Endothelial cell of umbilical vein (primary cell): ENCODE results near the gene LCOR. TPM values are rescaled to one million over a fixed set of nuclear protein-coding genes. Genes with fewer than 3 reads are reported as not detected.

ENCODE experiments used
- BruUV-seq: library from RNA; stranded (reverse); fragments of 400-500 nt; replicated peaks from 2 replicates; lab custom pipeline; 2021; lab: Mats Ljungman, UMichigan
- CTCF ChIA-PET: fragments of 300-600, 350-600 bp; sonication (Branson Sonifier 250); formaldehyde crosslinking; loops from one replicate; lab custom pipeline; 2021; ENCODE audit warnings: antibody characterized with exemption, inconsistent platforms; lab: Charles Lee
- POLR2A ChIA-PET: fragments of 300-600, 350-600 bp; sonication (Branson Sonifier 250); formaldehyde crosslinking; loops from one replicate; lab custom pipeline; 2021; ENCODE audit warnings: antibody characterized with exemption, inconsistent platforms; lab: Charles Lee
- DNase-seq: peaks from one replicate; pipeline ENCODE4 v3.0.0-alpha.2; 2011; ENCODE audit warnings: low read depth, low spot score
- FAIRE-seq: peaks from 2 replicates; lab custom pipeline; 2011; peaks lifted over from hg19 to GRCh38; lab: Jason Lieb, UNC
- H2AFZ ChIP-seq: 2 replicates; pipeline ENCODE4 v1.6.0; 2012; ENCODE audit warnings: low read depth, low read length, control low read depth, inconsistent platforms
- H3K27ac ChIP-seq: 2 replicates; pipeline ENCODE4 v1.5.1; 2011; ENCODE audit warnings: low read depth, mild to moderate bottlenecking, control low read depth, low read length, moderate library complexity; ENCODE audit not compliant: insufficient read depth
- H3K27me3 ChIP-seq, 2 experiments: 2 replicates each; pipeline versions ENCODE4 v1.6.0 to v1.6.1; 2011; ENCODE audit warnings: low read length in 2 of 2, mixed read lengths in 1 of 2; ENCODE audit not compliant: control insufficient read depth in 2 of 2, insufficient read depth in 2 of 2
- H3K36me3 ChIP-seq, 2 experiments: 2 replicates in 1 of 2; 3 replicates in 1 of 2; pipeline ENCODE4 v1.5.1; 2011; ENCODE audit warnings: low read length in 2 of 2, mild to moderate bottlenecking in 1 of 2, moderate library complexity in 1 of 2; ENCODE audit not compliant: control insufficient read depth in 2 of 2, insufficient read depth in 2 of 2; ENCODE audit errors: extremely low read depth in 1 of 2
- H3K4me1 ChIP-seq: 3 replicates; pipeline ENCODE4 v1.5.1; 2011; ENCODE audit warnings: mild to moderate bottlenecking, low read length; ENCODE audit not compliant: control insufficient read depth, insufficient read depth; ENCODE audit errors: extremely low read depth
- H3K4me2 ChIP-seq: 2 replicates; pipeline ENCODE4 v1.6.1; 2011; ENCODE audit warnings: low read length, control low read depth, mixed read lengths; ENCODE audit not compliant: insufficient read depth
- H3K4me3 ChIP-seq, 3 experiments: fragments of 200-600 bp in 1 of 3; sonication (generic), shearing (Covaris generic) in 1 of 3; replicated peaks in 1 of 3; 2 replicates each; pipeline ENCODE4 v1.5.1; 2011 to 2016; ENCODE audit warnings: control low read depth in 3 of 3, low read length in 3 of 3, mild to moderate bottlenecking in 2 of 3, inconsistent platforms in 1 of 3, low read depth in 1 of 3, moderate library complexity in 1 of 3; ENCODE audit not compliant: insufficient read depth in 1 of 3
- H3K79me2 ChIP-seq: 2 replicates; pipeline ENCODE4 v1.6.0; 2012; ENCODE audit warnings: low read length, inconsistent platforms; ENCODE audit not compliant: control insufficient read depth, insufficient read depth
- H3K9ac ChIP-seq: replicated peaks from 2 replicates; pipeline ENCODE3; 2011; ENCODE audit warnings: low read length, control low read depth; ENCODE audit not compliant: insufficient read depth; ENCODE audit errors: extremely low read depth
- H3K9me1 ChIP-seq: replicated peaks from 3 replicates; pipeline ENCODE4 v1.6.0; 2011; ENCODE audit warnings: mild to moderate bottlenecking, low read length; ENCODE audit not compliant: control insufficient read depth, insufficient read depth; ENCODE audit errors: extremely low read depth
- H3K9me3 ChIP-seq: replicated peaks from 2 replicates; pipeline ENCODE4 v1.5.1; 2012; ENCODE audit warnings: low read length, inconsistent platforms; ENCODE audit not compliant: control insufficient read depth, insufficient read depth
- H4K20me1 ChIP-seq: replicated peaks from 2 replicates; pipeline ENCODE3; 2011; ENCODE audit warnings: mild to moderate bottlenecking, low read length; ENCODE audit not compliant: control insufficient read depth, insufficient read depth; ENCODE audit errors: extremely low read depth
- CTCF ChIP-seq, 2 donors: IDR thresholded peaks; 1 replicate in 1 of 2; 2 replicates in 1 of 2; pipeline ENCODE4 v1.5.1; 2011; ENCODE audit warnings: low read length in 2 of 2, mild to moderate bottlenecking in 2 of 2, moderate library complexity in 2 of 2, control low read depth in 1 of 2, inconsistent platforms in 1 of 2, low read depth in 1 of 2; ENCODE audit not compliant: insufficient read depth in 1 of 2; ENCODE audit errors: extremely low read depth in 1 of 2
- EZH2 ChIP-seq: IDR thresholded peaks from 2 replicates; pipeline ENCODE4 v1.6.1; 2012; ENCODE audit warnings: borderline replicate concordance, low read depth, mild to moderate bottlenecking, moderate library complexity, low read length, inconsistent platforms; ENCODE audit not compliant: severe bottlenecking
- FOS ChIP-seq: IDR thresholded peaks from 2 replicates; pipeline ENCODE4 v1.6.1; 2011; ENCODE audit warnings: mild to moderate bottlenecking, low read length, moderate library complexity, borderline replicate concordance; ENCODE audit not compliant: insufficient read depth
- GATA2 ChIP-seq: IDR thresholded peaks from 2 replicates; pipeline ENCODE4 v1.7.0; 2011; ENCODE audit warnings: low read depth, mild to moderate bottlenecking, moderate library complexity, mixed read lengths, low read length; ENCODE audit not compliant: insufficient read length, insufficient read depth
- JUN ChIP-seq: IDR thresholded peaks from 2 replicates; pipeline ENCODE4 v1.6.1; 2011; ENCODE audit warnings: borderline replicate concordance, low read depth; ENCODE audit not compliant: insufficient read length, insufficient read depth
- MAX ChIP-seq: IDR thresholded peaks from 2 replicates; pipeline ENCODE4 v1.6.1; 2011; ENCODE audit not compliant: insufficient read depth, insufficient read length
- MYC ChIP-seq: IDR thresholded peaks from one replicate; pipeline ENCODE4 v1.6.1; 2011; ENCODE audit warnings: mild to moderate bottlenecking, low read depth, low read length
- POLR2A ChIP-seq: IDR thresholded peaks from 2 replicates; pipeline ENCODE4 v1.6.1; 2012; ENCODE audit warnings: low read depth, mild to moderate bottlenecking, control low read depth, low read length
- POLR2AphosphoS5 ChIP-seq: IDR thresholded peaks from 2 replicates; pipeline ENCODE4 v1.6.1; 2012; ENCODE audit warnings: low read depth, mild to moderate bottlenecking, control low read depth, low read length, moderate library complexity; ENCODE audit not compliant: insufficient read depth
- dilution Hi-C: fragments of 300-500 bp; cut with MboI; formaldehyde crosslinking; loops from one replicate; pipeline ENCODE4 v1.15.0; 2019; ENCODE audit warnings: low sequenced_read_pairs; ENCODE audit not compliant: extremely low pct_ligation_motif_present
- intact Hi-C: fragments of 100-400 bp; cut with micrococcal nuclease; formaldehyde crosslinking; loops from one replicate; pipeline ENCODE4 v1.10.0; 2022
- polyA plus RNA-seq, 4 experiments: library from polyadenylated mRNA; depleted of rRNA in 3 of 4; stranded (reverse) in 3 of 4; unstranded in 1 of 4; fragments of >200 nt; gene quantifications; 2 replicates each; pipeline versions ENCODE4 v1.2.1 to v1.2.3, GENCODE V29; 2011 to 2012; ENCODE audit warnings: missing spikeins in 1 of 4
- total RNA-seq: library from RNA; stranded (reverse); gene quantifications from 2 replicates; pipeline ENCODE4 v1.2.3, GENCODE V29; 2021

LCOR gene
- total and polyA plus RNA-seq, 2 donors (not counting 3 experiments of a cell fraction or from before 2014, with no cell fraction given), result 11.6 to 39.0 TPM

- Histone ChIP-seq H3K9me1 (no peaks in the 10 kb centered on the region), H3K4me1 (peaks cover 17% of the 10 kb centered on the region), H3K27me3 (no peaks in the 10 kb centered on the region), H4K20me1 (peaks cover 5% of the 10 kb centered on the region), H3K36me3 (peaks cover 0 to 2% of the 10 kb centered on the region in 2 experiments), H2AFZ (no peak overlapping the region), H3K79me2 (peaks cover 68% of the 10 kb centered on the region), H3K4me3 (peak overlapping the region in 1 of 3 experiments; percentile 15), H3K9me3 (no peaks in the 10 kb centered on the region), H3K27ac (peak overlapping the region; percentile 62), H3K9ac (no peak overlapping the region), H3K4me2 (peak overlapping the region; percentile 58)
- CTCF ChIA-PET, result interaction anchor here (1.0 to 1.9 kb wide), 3 partner anchors 12 to 162 kb away, joined by 3 to 7 read pairs (median 3); no protein-coding TSS in a partner anchor
- no TSS peak for BruUV-seq
- DNase-seq (peak; percentile 79), FAIRE-seq (peak; percentile 90)
- POLR2A ChIA-PET, result interaction anchor here (0.5 kb wide), 1 partner anchor 16 kb away, joined by 4 read pairs; no protein-coding TSS in a partner anchor
- TF ChIP-seq FOS (peak; percentile 87), JUN (peak; percentile 88), MYC (no peak), MAX (no peak), POLR2AphosphoS5 (peak; percentile 41), GATA2 (peak; percentile 90)
- intact Hi-C loops, result loop anchor here (1.0 kb wide), 1 partner anchor 277 kb away; the partner anchor contains the start of gene TM9SF3
- dilution Hi-C loops, result no loop called here
Measured at GRCh38 chr10:96863922-96864543, 31.9 kb downstream of the LCOR start.

GRCh38 chr10:96873086-96873485, 41.0 kb downstream of the LCOR start:
- TF ChIP-seq MYC (no peak), JUN (no peak), POLR2AphosphoS5 (no peak), GATA2 (no peak), POLR2A (no peak), CTCF (IDR thresholded peaks at IDR 0.05; ENCODE audit: extremely low read depth in 1 of 2, insufficient read depth in 1 of 2, low read depth in 1 of 2, low read length in 2 of 2) (no peak), FOS (no peak), MAX (no peak), EZH2 (no peak)
- no peak overlapping the region for H3K27ac ChIP-seq
- H3K27me3 ChIP-seq, result no peaks in the 10 kb centered on the region
- no peak overlapping the region for H2AFZ ChIP-seq
- H3K9me3 ChIP-seq, result no peaks in the 10 kb centered on the region
- no peak overlapping the region for H3K4me3 ChIP-seq
- H3K4me1 ChIP-seq, result no peaks in the 10 kb centered on the region
- H4K20me1 ChIP-seq, result peaks cover 2% of the 10 kb centered on the region
- dilution Hi-C loops (no loop called here), intact Hi-C loops (no loop called here)
- no peaks in the 10 kb centered on the region for H3K9me1 ChIP-seq
- H3K36me3 ChIP-seq, result no peaks in the 10 kb centered on the region
- POLR2A ChIA-PET, result no interaction called here
- CTCF ChIA-PET, result interaction anchor here (1.8 kb wide), 1 partner anchor 153 kb away, joined by 5 read pairs; no protein-coding TSS in a partner anchor
- no peak for FAIRE-seq
- BruUV-seq, result no TSS peak
- no peak overlapping the region for H3K4me2 ChIP-seq
- H3K9ac ChIP-seq, result no peak overlapping the region
- no peak for DNase-seq
- H3K79me2 ChIP-seq, result peaks cover 81% of the 10 kb centered on the region
